A673 (cell line): Measurements from ENCODE around the gene C16orf96. TPM values are rescaled to one million over a fixed set of nuclear protein-coding genes. Genes with fewer than 3 reads are reported as not detected.

ENCODE experiments used
- BruUV-seq: library from RNA; stranded (reverse); fragments of 400-500 nt; replicated peaks from 2 replicates; lab custom pipeline; 2021; lab: Mats Ljungman, UMichigan
- CTCF ChIA-PET: fragments of 300-600 bp; sonication (Branson Sonifier 250); formaldehyde crosslinking; loops from one replicate; lab custom pipeline; 2022; ENCODE audit warnings: antibody characterized with exemption; lab: Charles Lee
- POLR2A ChIA-PET: fragments of 300-600 bp; sonication (Branson Sonifier 250); formaldehyde crosslinking; loops from one replicate; lab custom pipeline; 2022; ENCODE audit warnings: antibody characterized with exemption; ENCODE audit not compliant: low non-redundant PET; lab: Charles Lee
- DNase-seq: peaks from one replicate; pipeline ENCODE4 v3.0.0-alpha.2; 2015; ENCODE audit warnings: low spot score
- H3K27ac ChIP-seq: fragments of 200-600 bp; sonication (generic); 2 replicates; pipeline ENCODE4 v1.5.1; 2016; ENCODE audit warnings: mixed run types, low read depth, mild to moderate bottlenecking, mixed read lengths, antibody characterized with exemption, low read length; ENCODE audit not compliant: poor library complexity, severe bottlenecking
- H3K27me3 ChIP-seq: fragments of 200-600 bp; sonication (generic); replicated peaks from 2 replicates; pipeline ENCODE4 v1.6.1; 2017; ENCODE audit warnings: mixed run types, low read depth, mild to moderate bottlenecking, mixed read lengths, antibody characterized with exemption, low read length; ENCODE audit not compliant: insufficient read depth, poor library complexity
- H3K36me3 ChIP-seq: fragments of 200-600 bp; sonication (generic); 2 replicates; pipeline ENCODE4 v1.6.1; 2016; ENCODE audit warnings: mixed run types, mild to moderate bottlenecking, mixed read lengths, antibody characterized with exemption, low read length; ENCODE audit not compliant: insufficient read depth, poor library complexity, severe bottlenecking
- H3K4me1 ChIP-seq: fragments of 200-600 bp; sonication (generic); 2 replicates; pipeline ENCODE4 v1.6.1; 2017; ENCODE audit warnings: mixed run types, mild to moderate bottlenecking, mixed read lengths, antibody characterized with exemption, low read length; ENCODE audit not compliant: insufficient read depth, poor library complexity, severe bottlenecking
- H3K4me3 ChIP-seq: fragments of 200-600 bp; sonication (generic); 2 replicates; pipeline ENCODE4 v1.5.1; 2016; ENCODE audit warnings: low read depth, mixed run types, mild to moderate bottlenecking, mixed read lengths, low read length; ENCODE audit not compliant: poor library complexity, severe bottlenecking
- H3K9me3 ChIP-seq: fragments of 200-600 bp; sonication (generic); 2 replicates; pipeline ENCODE4 v1.6.1; 2016; ENCODE audit warnings: mixed run types, low read depth, mild to moderate bottlenecking, mixed read lengths, antibody characterized with exemption, low read length; ENCODE audit not compliant: poor library complexity, severe bottlenecking
- EZH2 ChIP-seq: fragments of 200-600 bp; sonication (generic); IDR thresholded peaks from 2 replicates; pipeline ENCODE4 v1.6.1; 2017; ENCODE audit warnings: borderline replicate concordance, low read depth, mild to moderate bottlenecking, mixed read lengths, antibody characterized with exemption, low read length; ENCODE audit not compliant: poor library complexity, severe bottlenecking
- intact Hi-C: fragments of 100-400 bp; cut with micrococcal nuclease; formaldehyde crosslinking; loops from one replicate; pipeline ENCODE4 v1.10.0; 2022; ENCODE audit not compliant: unreplicated experiment
- total RNA-seq: library from RNA; stranded (reverse); gene quantifications from 2 replicates; pipeline ENCODE4 v1.2.3, GENCODE V29; 2021
- TF ChIP-seq, protein P1 (sequence below): fragments of 300-800, 200-600 bp; sonication (generic); conservative IDR thresholded peaks from 2 replicates; pipeline ENCODE4 v1.5.1; 2017; ENCODE audit warnings: low read depth, mild to moderate bottlenecking, antibody characterized with exemption, low read length, moderate library complexity, mixed read lengths

Gene C16orf96
- total RNA-seq, 1 experiment from 2014 or later: not detected

DNA sequence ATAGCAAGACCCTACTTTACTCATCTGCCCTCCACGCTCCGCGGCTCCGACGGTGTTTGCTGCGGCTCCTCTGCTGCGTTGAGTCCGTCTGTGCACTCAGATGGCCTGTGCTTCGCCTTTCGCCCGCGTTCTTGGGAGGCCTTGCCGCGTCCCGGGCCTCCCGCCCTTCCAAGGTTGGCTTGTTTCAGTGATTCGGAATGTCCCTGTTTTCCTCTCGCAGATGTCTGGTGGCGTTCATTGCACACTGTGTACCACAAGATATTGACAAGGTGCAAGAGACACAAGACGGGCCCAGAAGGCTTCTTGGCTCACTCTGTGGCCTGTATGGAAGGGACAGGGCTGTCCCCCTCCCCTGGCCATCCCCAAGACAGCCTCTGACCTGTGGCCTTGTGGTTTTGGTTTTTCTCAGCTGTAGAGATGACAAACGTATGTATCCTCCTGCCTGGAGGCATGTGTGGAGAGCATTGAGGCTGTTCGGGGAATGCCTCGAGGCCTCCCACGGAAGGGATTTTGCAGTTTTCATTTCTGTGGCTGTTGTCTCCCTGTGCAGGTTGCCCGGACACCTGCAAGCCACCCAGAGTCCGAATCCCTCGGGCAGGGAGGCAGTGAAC is 83.9 kb downstream of the C16orf96 start:
- DNase-seq: no peak
- ChIA-PET POLR2A (no interaction called here), CTCF (no interaction called here)
- H3K36me3 ChIP-seq: no peaks in the 10 kb centered on the region
- H3K4me3 ChIP-seq: no peak overlapping the region
- H3K27me3 ChIP-seq: no peaks in the 10 kb centered on the region
- no peaks in the 10 kb centered on the region for H3K9me3 ChIP-seq
- intact Hi-C loops: no loop called here
- no peaks in the 10 kb centered on the region for H3K4me1 ChIP-seq
- no TSS peak for BruUV-seq
- TF ChIP-seq EZH2: no peak
- TF ChIP-seq, protein P1, sequence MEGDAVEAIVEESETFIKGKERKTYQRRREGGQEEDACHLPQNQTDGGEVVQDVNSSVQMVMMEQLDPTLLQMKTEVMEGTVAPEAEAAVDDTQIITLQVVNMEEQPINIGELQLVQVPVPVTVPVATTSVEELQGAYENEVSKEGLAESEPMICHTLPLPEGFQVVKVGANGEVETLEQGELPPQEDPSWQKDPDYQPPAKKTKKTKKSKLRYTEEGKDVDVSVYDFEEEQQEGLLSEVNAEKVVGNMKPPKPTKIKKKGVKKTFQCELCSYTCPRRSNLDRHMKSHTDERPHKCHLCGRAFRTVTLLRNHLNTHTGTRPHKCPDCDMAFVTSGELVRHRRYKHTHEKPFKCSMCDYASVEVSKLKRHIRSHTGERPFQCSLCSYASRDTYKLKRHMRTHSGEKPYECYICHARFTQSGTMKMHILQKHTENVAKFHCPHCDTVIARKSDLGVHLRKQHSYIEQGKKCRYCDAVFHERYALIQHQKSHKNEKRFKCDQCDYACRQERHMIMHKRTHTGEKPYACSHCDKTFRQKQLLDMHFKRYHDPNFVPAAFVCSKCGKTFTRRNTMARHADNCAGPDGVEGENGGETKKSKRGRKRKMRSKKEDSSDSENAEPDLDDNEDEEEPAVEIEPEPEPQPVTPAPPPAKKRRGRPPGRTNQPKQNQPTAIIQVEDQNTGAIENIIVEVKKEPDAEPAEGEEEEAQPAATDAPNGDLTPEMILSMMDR: no peak
- H3K27ac ChIP-seq: no peak overlapping the region

DNA sequence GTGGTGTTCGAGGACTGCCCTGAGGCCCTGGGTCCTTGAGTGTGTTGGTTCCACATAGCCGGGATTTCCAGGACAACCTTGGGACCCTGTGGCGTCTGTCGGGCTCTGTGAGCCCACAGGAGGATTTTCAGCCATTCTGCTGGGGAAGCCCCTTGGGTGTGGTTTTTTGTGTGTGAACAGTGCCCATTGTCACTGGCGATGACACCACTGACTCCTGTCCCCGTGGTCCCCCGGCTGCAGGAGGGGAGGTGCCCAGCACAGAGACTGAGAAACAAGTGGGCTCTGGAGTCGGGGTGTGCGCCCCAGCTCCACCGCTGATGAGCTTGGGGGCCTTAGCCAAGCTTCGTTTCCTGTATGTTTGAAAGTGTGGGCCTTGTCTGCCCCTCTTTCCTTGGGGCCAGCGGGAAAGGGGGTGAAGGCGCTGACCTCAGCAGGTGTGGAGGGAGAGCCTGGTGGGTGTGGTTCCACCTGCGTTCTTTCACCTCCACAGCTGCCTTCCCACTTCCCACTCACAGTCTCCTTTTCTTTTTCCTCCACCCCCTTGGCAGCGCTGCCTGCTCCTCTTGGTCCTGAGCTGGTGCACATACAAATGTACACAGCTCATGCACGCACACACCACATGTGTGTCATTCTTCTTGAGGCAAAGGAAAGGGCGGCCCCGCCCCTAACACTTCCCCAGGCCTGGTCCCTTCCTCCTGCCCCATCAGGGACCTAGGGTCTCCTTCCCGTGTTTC is 84.6 kb downstream of the C16orf96 start:
- BruUV-seq: no TSS peak
- no peaks in the 10 kb centered on the region for H3K9me3 ChIP-seq
- no peak overlapping the region for H3K4me3 ChIP-seq
- H3K27me3 ChIP-seq: no peaks in the 10 kb centered on the region
- no peak overlapping the region for H3K27ac ChIP-seq
- ChIA-PET CTCF (no interaction called here), POLR2A (no interaction called here)
- TF ChIP-seq, protein P1: no peak
- TF ChIP-seq EZH2: no peak
- intact Hi-C loops: no loop called here
- H3K36me3 ChIP-seq: no peaks in the 10 kb centered on the region
- no peaks in the 10 kb centered on the region for H3K4me1 ChIP-seq
- DNase-seq: no peak

- intact Hi-C loops: no loop called here
- H3K4me1 ChIP-seq: no peaks in the 10 kb centered on the region
- no peaks in the 10 kb centered on the region for H3K9me3 ChIP-seq
- BruUV-seq: no TSS peak
- POLR2A ChIA-PET: no interaction called here
- DNase-seq: no peak
- no peaks in the 10 kb centered on the region for H3K36me3 ChIP-seq
- CTCF ChIA-PET: no interaction called here
- TF ChIP-seq, protein P1: no peak
- TF ChIP-seq EZH2: no peak
- H3K4me3 ChIP-seq: no peak overlapping the region
- no peak overlapping the region for H3K27ac ChIP-seq
- no peaks in the 10 kb centered on the region for H3K27me3 ChIP-seq
Observed at GRCh38 chr16:4641306-4641687, 85.2 kb downstream of the C16orf96 start.
